Endometrial microvascular endothelial cells (primary cell): Measurements from ENCODE around the gene FRMD5. TPM values are rescaled to one million over a fixed set of nuclear protein-coding genes. Genes with fewer than 3 reads are reported as not detected.
"Not testable (repeated sequence)": the region's sequence is repeated elsewhere in the genome, so short reads cannot be mapped to it uniquely, and the experiment has no call there.

Experiments
- in situ Hi-C: cut with HindIII; loops from 2 replicates; pipeline ENCODE4 v1.10.0; 2017; ENCODE audit warnings: low sequenced_read_pairs, low pct_unique_long_range_greater_than_20kb; ENCODE audit errors: inconsistent ontology term
- total RNA-seq: library from RNA; depleted of rRNA; stranded (reverse); fragments of >200 nt; gene quantifications from one replicate; pipeline ENCODE4 v1.2.3, GENCODE V29; 2015; ENCODE audit errors: inconsistent ontology term

The FRMD5 gene
- total RNA-seq, 1 donor from 2014 or later = 0.28 TPM

- in situ Hi-C loops = no loop called here
Observed at GRCh38 chr15:43852607-43853006, 342.5 kb downstream of the FRMD5 start.

- in situ Hi-C loops = no loop called here
Observed at GRCh38 chr15:43851251-43851650, 343.8 kb downstream of the FRMD5 start.

GRCh38 chr15:43845421-43845820 is 349.6 kb downstream of the FRMD5 start:
- in situ Hi-C loops = no loop called here

- in situ Hi-C loops = not testable (repeated sequence)
Observed at GRCh38 chr15:43832485-43832884, 362.6 kb downstream of the FRMD5 start.

- in situ Hi-C loops = not testable (repeated sequence)
Observed at GRCh38 chr15:43831519-43832052, 363.5 kb downstream of the FRMD5 start.

GRCh38 chr15:43830691-43831275 is 364.3 kb downstream of the FRMD5 start:
- in situ Hi-C loops = not testable (repeated sequence)

- in situ Hi-C loops = not testable (repeated sequence)
Observed at GRCh38 chr15:43829951-43830540, 365.0 kb downstream of the FRMD5 start.

GRCh38 chr15:43828061-43828657 is 366.9 kb downstream of the FRMD5 start:
- in situ Hi-C loops = no loop called here

GRCh38 chr15:43826508-43827341 is 368.3 kb downstream of the FRMD5 start, which contains the start of gene WDR76:
TSS of gene WDR76 (plus strand) at chr15:43827002. CDS start at chr15:43827033, 31 bp downstream.
- in situ Hi-C loops = no loop called here

- in situ Hi-C loops = no loop called here
Observed at GRCh38 chr15:43826029-43826507, 369.0 kb downstream of the FRMD5 start.

GRCh38 chr15:43825305-43825704 is 369.8 kb downstream of the FRMD5 start:
- in situ Hi-C loops = not testable (repeated sequence)

GRCh38 chr15:43824302-43825246 is 370.5 kb downstream of the FRMD5 start, which contains the start of gene MFAP1:
TSS of gene MFAP1 (minus strand) at chr15:43824690. CDS start at chr15:43824569, 121 bp downstream.
- in situ Hi-C loops = no loop called here

GRCh38 chr15:43821505-43821904 is 373.6 kb downstream of the FRMD5 start:
- in situ Hi-C loops = no loop called here

Other genes starting within 250 kb of the FRMD5 start
- 43.6 TPM for gene GOLM2, start 93.4 kb upstream of the FRMD5 start, total RNA-seq
- 50.4 TPM for gene CTDSPL2, start 232.4 kb upstream of the FRMD5 start, total RNA-seq